Brain microvascular endothelial cell (primary cell): ENCODE measurements around the gene UBL7.
A peak's percentile ranks its signal among the peaks of the same experiment; 100 is the strongest.

Source experiments
- DNase-seq: peaks from one replicate; pipeline ENCODE4 v3.0.0-alpha.2; 2020
- H3K27ac ChIP-seq: fragments of 250-450 bp; sonication (Bioruptor Pico); 2 replicates; pipeline ENCODE4 v1.5.1; 2020; ENCODE audit warnings: mild to moderate bottlenecking, moderate library complexity
- H3K27me3 ChIP-seq: fragments of 250-450 bp; sonication (Bioruptor Pico); replicated peaks from 2 replicates; pipeline ENCODE4 v1.5.1; 2020; ENCODE audit warnings: mild to moderate bottlenecking
- H3K36me3 ChIP-seq: fragments of 250-450 bp; sonication (Bioruptor Pico); replicated peaks from 2 replicates; pipeline ENCODE4 v1.5.1; 2020; ENCODE audit warnings: mild to moderate bottlenecking
- H3K4me3 ChIP-seq: 2 replicates; pipeline ENCODE4 v1.5.1; 2011; ENCODE audit warnings: low read depth, mild to moderate bottlenecking, control low read depth, low read length, moderate library complexity
- CTCF ChIP-seq: IDR thresholded peaks from 2 replicates; pipeline ENCODE4 v1.5.1; 2011; ENCODE audit warnings: low read depth, mild to moderate bottlenecking, moderate library complexity, low read length, control low read depth, inconsistent platforms; ENCODE audit errors: missing control alignments
- in situ Hi-C: cut with HindIII; loops from 2 replicates; pipeline ENCODE4 v1.10.0; 2017; ENCODE audit warnings: low sequenced_read_pairs, low pct_ligation_motif_present

UBL7 gene

GRCh38 chr15:74398183-74398582 is 62.8 kb downstream of the UBL7 start:
- no peaks in the 10 kb centered on the region for H3K27me3 ChIP-seq
- H3K27ac ChIP-seq, result no peak overlapping the region
- TF ChIP-seq CTCF, result no peak
- DNase-seq, result no peak
- H3K36me3 ChIP-seq, result no peaks in the 10 kb centered on the region
- in situ Hi-C loops, result no loop called here
- no peak overlapping the region for H3K4me3 ChIP-seq

- DNase-seq, result no peak
- no peaks in the 10 kb centered on the region for H3K27me3 ChIP-seq
- peak overlapping the region; percentile 10 for H3K27ac ChIP-seq
- no peak overlapping the region for H3K4me3 ChIP-seq
- TF ChIP-seq CTCF, result no peak
- H3K36me3 ChIP-seq, result no peaks in the 10 kb centered on the region
- in situ Hi-C loops, result no loop called here
Measured at GRCh38 chr15:74397239-74398068, 63.5 kb downstream of the UBL7 start.

- DNase-seq, result peak; percentile 49
- in situ Hi-C loops, result no loop called here
- TF ChIP-seq CTCF, result peak; percentile 36
- Histone ChIP-seq H3K4me3 (no peak overlapping the region), H3K27ac (peak overlapping the region; percentile 5), H3K27me3 (no peaks in the 10 kb centered on the region), H3K36me3 (no peaks in the 10 kb centered on the region)
Measured at GRCh38 chr15:74396445-74397238, 64.3 kb downstream of the UBL7 start.

GRCh38 chr15:74396146-74396438 is 64.9 kb downstream of the UBL7 start:
- TF ChIP-seq CTCF, result no peak
- Histone ChIP-seq H3K36me3 (no peaks in the 10 kb centered on the region), H3K27me3 (no peaks in the 10 kb centered on the region), H3K4me3 (no peak overlapping the region), H3K27ac (no peak overlapping the region)
- DNase-seq, result no peak
- in situ Hi-C loops, result no loop called here
